GM10847 (cell line): Measurements from ENCODE around the gene HSD11B2.

Source experiments
- POLR2A ChIP-seq: IDR thresholded peaks from 2 replicates; pipeline ENCODE4 v1.6.1; 2011; ENCODE audit not compliant: insufficient read length; ENCODE audit errors: extremely low read depth

The HSD11B2 gene

DNA sequence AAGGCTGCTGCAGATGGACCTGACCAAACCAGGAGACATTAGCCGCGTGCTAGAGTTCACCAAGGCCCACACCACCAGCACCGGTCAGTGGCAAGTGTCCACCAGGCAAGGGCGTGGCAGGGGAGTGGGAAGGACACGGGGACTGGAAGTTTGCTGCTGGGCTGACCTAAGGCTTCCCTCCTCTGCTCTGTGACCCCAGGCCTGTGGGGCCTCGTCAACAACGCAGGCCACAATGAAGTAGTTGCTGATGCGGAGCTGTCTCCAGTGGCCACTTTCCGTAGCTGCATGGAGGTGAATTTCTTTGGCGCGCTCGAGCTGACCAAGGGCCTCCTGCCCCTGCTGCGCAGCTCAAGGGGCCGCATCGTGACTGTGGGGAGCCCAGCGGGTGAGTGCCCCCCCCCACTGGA lies 4.8 kb downstream of the HSD11B2 start:
- TF ChIP-seq POLR2A: no peak

DNA sequence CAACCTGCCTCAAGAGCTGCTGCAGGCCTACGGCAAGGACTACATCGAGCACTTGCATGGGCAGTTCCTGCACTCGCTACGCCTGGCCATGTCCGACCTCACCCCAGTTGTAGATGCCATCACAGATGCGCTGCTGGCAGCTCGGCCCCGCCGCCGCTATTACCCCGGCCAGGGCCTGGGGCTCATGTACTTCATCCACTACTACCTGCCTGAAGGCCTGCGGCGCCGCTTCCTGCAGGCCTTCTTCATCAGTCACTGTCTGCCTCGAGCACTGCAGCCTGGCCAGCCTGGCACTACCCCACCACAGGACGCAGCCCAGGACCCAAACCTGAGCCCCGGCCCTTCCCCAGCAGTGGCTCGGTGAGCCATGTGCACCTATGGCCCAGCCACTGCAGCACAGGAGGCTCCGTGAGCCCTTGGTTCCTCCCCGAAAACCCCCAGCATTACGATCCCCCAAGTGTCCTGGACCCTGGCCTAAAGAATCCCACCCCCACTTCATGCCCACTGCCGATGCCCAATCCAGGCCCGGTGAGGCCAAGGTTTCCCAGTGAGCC lies 5.8 kb downstream of the HSD11B2 start:
- no peak for TF ChIP-seq POLR2A

DNA sequence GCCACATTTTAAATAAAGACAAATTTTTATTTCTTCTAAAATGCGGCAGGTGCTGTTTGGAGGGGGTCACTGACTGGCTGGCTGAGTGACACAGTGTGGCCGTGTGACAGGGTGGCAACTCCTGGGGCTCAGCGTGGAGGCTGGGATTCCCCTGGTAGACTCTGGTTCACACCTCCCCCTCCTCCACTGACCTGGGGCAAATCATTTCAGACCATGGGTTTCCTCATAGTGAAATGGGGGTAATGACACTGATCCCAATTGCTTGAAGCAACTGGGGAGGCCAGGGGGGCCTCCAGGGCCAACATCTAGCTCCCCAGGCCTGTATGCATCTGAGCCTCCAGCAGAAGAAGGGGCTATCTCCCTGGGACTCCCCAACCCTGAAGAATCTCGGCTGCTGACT lies 6.6 kb downstream of the HSD11B2 start:
- TF ChIP-seq POLR2A: no peak

DNA sequence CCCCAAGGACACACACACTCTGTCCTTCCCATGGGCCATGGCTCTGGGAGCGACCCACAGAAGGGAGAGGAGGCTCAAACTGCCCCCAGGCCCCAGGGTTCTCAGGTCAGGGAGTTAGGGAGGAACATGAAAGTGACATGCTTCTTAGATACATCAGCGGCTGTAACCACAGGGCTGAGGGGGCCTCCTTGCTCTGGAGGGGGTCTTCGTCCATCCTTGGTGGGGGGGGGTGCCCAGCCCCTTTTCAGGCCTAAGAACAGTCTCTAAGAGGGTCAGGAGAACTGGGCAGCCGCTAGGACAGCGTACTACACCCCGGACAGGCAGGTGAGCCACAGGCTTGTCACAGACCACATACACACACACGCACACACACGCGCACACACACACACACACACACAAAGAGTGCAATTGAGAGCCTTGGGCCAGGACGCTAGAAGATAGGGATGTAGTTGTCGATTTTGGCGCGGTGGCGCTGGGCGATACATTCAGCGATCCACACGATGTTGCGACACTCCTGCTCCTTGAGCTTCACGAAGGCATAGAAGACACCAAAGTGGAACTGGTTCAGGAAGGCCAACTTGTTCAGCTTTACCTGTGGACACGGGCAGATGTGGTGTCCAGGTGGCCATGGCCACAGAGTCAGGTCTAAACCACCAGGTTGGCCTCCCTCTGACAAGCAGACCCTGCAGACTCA lies 7.3 kb downstream of the HSD11B2 start:
- TF ChIP-seq POLR2A: no peak

DNA sequence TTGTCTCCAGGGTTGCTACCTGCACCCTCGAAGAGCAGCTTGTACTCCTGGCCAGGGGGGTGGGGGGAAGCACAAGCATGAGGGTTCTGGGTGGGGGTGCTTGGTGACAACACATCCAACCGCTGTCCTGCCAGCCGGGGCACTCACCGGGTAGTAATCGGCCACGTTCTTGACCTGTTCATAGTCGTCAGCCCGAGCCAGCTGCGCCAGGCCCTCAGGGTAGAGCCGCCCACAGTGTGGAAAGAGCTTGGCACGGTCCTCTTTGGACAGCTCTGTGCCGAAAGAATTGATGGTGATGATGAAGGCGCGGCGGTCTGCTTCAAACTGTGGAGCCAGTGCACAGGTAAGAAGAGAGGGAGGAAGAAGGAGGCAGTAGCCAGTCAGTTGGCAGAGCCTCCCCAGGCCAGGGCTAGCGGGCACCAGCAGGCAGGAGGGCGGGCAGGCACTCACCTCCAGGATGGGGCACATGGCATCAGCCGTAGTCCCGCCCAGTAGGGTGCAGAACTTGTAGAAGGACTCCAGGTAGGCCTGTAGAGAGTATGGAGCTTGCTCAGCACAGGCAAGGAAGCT lies 8.0 kb downstream of the HSD11B2 start:
- TF ChIP-seq POLR2A: no peak

DNA sequence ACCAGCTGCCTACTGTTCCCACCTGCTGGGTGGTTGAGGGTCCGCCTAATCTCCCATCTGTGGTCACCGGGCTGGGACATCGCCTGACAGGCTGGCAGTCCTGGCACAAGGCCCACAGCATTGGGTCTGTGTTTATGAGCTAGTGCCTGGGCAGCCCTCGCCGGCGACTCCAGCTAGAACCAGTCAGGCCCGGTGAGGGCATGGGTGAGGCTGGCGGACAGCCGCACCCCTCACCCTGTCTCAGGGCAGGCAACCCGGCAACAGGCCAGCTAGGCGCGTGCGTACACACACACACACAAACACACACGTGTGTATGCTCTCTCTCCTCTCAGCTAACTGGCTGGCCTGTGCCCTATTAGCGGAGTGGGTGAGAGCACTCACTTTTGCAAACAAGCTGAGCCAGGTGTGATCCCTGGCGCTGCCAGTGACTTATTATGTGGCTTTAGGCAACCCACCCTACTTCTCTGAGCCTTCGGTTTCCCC lies 10.4 kb downstream of the HSD11B2 start:
- TF ChIP-seq POLR2A: no peak

DNA sequence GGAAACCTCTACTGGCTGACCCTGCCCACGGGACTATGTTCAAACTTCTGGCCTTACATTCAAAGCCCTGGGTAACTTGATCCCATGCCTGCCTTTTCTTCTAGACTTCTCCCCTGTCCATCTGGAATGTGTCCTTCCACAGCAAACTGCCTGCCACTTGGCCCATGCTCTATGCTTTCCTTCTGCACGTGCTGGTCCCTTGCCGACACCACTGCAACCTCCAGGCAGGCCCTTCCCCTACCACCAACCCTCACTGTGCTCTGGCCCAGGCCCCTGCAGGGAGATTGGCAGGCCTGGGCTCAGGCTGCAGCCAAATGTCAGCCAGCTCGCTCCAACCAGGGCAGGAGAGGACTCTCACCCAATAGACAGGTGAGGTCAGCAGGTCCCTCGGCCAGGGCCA lies 11.0 kb downstream of the HSD11B2 start:
- TF ChIP-seq POLR2A: no peak

DNA sequence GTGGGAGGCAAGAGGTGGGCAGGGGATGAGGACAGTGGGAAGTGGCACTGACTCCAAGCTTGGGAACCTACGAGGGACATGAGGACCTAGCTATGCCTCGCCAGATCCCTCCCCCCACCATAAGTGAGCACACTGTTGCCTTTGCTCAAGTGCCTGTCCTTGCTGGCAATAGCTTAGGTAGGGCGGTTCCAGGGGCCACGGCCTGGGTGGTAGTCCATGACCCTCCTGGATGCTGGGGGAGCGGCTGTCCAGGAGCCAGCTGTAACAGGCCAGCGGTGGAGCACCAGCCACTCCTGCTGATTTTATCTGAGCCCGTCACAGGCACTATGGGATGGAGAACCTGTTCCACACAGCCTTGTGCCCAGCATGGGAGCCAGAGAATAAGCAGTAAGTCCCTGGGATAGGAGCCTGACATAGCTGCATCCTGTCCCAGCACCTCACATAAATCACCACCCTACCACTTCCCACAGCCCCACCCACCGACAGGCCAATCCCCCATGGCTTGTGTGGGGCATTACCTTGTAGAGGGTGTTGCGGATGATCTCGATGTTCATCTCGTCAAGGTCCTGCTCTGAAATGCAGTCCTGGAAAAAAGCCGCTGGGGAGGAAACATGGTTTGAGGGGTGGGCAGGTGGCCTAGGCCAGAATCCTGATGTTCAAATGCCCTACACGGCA lies 11.8 kb downstream of the HSD11B2 start:
- TF ChIP-seq POLR2A: no peak

DNA sequence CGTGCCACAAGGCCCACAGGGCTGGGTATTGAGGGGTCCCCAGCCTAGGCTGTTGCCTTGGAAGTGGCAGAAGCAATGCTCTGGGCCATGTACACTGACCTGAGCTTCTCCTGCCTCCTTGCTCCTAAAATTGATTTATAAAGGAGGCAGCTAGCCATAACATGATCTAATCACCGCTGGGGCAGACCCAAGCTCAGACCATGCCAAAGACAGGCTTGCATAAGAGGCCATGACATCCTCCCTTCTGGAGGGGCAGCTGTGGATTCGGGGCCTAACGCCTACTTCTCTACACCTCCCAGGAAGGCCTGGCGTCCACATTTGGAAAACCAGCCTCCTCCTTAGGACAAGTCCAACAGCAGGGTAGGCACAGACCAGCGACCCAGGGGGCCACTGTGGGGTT lies 12.3 kb downstream of the HSD11B2 start:
- no peak for TF ChIP-seq POLR2A

DNA sequence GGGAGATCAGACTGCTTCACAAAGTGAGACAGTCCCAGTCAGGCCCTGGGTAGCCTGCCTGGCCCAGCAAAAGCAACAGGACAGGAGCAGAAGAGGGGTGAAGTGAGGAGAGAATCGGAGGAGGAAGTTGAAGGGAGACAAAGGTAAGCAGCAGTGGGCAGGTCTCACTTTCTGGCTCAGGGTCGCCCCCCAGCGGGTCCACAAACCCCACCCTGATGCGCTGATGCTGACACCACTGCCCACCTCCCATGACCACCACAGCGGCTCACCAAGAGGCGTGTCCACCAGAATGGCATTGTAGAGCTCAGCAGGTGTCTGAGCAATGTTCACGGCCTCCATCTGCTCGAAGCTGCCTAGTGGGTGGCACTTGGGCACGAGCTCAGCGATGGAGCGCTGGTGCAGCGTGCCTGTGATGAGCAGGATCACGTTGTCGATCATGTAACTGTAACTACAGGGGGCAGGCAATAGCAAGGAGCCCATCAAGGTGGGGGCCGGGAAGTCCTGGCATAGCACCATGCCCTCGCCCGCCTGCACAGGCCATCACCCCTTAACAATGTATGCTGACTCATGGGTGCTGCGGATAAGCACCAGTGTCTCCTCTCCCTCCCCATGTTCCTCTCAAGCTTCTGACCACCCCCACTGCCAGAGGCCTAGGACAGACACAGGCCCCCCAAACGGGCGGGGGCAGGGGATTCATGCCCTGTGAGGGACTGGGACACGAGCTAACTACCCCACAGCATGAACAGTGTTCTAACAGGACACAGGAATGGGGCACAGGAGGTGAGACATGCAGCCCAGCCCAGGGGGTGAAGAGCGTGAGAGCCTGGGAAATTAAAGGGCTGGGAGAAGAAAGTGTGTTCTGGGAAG lies 13.6 kb downstream of the HSD11B2 start:
- TF ChIP-seq POLR2A: no peak

DNA sequence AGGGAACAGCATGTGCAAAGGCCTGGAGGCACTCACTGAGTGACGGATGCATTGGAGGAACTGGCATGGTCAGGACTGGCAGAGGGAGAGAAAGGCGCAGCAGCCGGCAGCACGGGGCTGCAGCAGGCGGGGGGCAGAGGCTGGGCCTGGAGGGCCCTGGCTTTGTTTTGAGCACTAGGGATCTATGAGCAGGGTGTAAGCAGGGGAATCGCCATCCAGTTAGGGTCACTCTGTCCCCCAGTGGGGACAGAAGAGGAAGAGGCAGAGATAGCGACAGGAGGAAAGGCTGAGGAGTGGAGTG lies 14.2 kb downstream of the HSD11B2 start:
- no peak for TF ChIP-seq POLR2A

DNA sequence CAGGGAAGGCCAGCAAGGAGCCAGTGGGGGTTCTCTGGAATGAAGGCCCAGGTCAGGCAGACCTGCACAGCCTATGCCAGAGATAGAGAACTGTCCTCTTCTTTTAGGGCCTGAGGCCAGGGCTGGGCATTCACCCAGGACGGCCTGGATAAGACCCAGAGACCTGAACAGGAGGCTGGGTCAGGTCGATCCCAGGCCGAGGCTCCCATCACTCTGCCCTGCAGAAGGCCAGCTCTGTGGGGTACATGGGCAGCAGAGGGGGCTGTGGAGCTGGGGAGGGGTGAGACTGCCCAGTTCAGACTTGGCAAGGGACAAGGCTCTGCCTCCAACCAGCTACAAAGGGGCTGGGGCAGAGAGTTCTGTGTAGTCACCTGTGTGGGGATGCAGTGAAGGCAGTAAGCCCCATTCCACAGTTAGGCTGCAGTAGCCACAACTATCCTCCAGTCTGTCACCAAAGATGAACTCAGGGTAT lies 14.6 kb downstream of the HSD11B2 start:
- no peak for TF ChIP-seq POLR2A

DNA sequence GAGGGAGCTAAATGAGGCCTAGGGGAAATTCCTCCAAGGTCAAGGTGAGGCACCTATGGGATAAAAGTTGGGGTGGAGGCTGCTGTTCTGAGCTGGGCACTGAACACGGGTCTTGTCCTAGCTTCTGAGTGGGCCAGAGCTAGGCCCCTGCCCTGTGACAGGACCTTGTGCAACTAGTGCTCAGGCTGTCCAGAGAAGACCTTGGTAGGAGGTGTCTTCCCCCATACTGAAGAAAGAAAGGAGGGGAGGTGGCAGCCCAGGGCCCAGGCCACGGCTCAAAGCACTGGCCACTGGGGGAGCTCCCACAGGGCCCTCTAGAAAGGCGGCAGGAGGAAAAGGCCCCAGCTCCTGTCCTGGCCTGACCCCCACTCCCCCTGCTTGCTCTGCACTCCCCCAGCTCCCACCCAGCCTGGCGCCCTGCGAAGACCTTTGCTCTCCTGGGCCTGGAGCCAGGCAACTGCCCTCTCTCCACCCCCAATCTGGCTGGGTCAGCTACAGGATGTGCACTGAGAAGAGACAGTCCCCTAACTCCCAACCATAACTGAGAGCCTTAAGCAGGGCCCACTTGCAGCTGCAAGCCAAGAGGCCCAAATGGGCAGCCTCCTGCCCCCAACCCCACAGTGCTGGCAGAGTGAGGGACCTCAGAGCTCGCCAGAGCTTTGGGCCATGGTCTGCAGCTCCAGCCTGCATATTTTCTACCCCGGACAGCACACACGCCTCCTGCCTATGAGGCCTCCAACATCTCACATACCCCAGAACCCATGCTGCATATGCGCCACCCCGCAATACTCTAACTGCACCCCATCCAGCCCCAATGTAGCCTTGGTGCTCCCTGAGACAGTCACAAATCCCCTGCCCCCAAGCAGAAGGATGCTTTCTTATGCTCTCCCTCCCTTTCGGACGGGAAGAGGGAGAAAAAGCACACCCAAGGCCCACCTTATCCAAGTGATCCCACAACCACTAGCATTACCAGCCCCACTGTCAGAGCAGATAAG lies 15.3 kb downstream of the HSD11B2 start:
- no peak for TF ChIP-seq POLR2A

DNA sequence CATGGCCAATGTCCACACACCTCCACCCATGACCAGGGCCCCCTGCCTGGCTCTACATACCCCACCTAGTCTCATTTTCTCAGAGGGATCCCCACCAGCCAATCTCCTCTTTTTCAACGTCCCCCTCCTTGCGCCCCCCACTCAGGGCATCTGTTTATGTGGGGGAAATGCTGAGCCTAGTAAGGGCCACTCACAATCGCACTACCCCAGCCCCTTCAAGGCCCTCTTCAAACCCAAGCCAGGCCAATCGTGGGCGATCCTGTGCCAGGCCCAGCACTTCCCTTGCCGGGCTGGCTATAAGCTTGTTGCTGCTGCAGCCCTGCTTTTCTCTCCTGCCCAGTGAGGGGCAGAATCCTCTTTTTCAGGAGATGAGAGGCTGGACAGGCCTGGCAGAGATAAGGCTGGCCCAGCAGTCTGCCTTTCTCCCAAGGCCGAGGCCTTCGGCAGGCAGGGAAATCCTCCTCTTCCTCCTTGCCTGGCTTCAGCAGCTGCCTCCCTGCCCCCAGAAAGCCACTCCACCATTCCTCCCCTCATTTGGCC lies 16.1 kb downstream of the HSD11B2 start:
- no peak for TF ChIP-seq POLR2A

DNA sequence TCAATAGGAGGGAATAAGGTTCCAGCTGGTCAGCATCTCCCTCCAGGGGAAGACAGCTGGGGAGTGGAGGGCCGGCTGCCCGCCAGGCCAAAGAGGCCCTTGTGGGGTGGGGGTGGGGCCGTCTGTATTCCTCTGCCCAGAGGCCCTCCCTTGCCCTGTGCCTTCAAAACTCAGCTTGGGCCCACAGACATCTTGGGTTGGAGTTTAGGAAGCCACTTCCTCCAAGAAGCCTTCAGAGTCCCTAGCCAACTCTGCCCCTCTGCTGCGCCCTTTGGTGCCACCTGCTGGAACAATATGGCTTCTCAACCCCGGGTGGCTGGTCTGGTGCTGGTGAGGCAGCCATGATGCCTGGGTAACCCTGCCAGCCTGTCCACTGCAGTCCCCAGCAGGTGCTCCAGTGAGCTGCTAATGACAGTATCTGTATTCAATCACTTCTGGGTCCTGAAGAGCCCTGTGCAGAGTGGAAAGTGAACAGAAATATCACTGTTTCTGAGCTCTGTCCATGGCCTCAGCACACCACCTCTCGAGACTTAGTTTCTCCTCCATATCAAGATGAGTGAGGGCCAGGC lies 16.7 kb downstream of the HSD11B2 start:
- no peak for TF ChIP-seq POLR2A
